Upper lobe of left lung (tissue), 6 donors: ENCODE data around the gene PLXND1. TPM values are rescaled to one million over a fixed set of nuclear protein-coding genes. Genes with fewer than 3 reads are reported as not detected.

ENCODE experiments used
- small RNA-seq, 4 donors: library from RNA; depleted of rRNA; stranded (forward); fragments of <200 nt; gene quantifications; one replicate each; pipeline ENCODE3, GENCODE V24; 2016
- total RNA-seq, 6 donors: library from RNA; depleted of rRNA in 4 of 6; stranded (reverse); fragments of >200 nt in 4 of 6; gene quantifications; one replicate each; pipeline versions ENCODE4 v1.1.0 to v1.2.1, GENCODE V29; 2016 to 2021
- donor health status: DM: no; HTN: no; CAD: no; lungs with moderate emphysema.
- donor health status: DM: no; HTN: yes; CAD: no; lungs with severe emphysema.

PLXND1 gene
- total RNA-seq, 6 donors from 2014 or later: 95.3 to 607 (median 227) TPM

Small RNA genes within 50 kb of the gene (small RNA-seq; reads per million reads assigned to genes)
- 0 to 0.13 (median 0) reads per million in 4 donors for gene RN7SL752P

Other genes with a start within 250 kb of the PLXND1 start
- 10 to 100 TPM in 1 of 6 donors, 1 to 10 TPM in 4, under 1 TPM in 1; 0.72 to 10.5 (median 5.1) TPM for gene EFCAB12, start 178.0 kb downstream of the PLXND1 start, total RNA-seq
- 10 to 100 TPM; 22.3 to 43.2 (median 34.6) TPM for gene MBD4, start 166.7 kb downstream of the PLXND1 start, total RNA-seq
- 100 to 1,000 TPM in 1 of 6 donors, 10 to 100 TPM in 5; 23.7 to 126 (median 29.1) TPM for gene IFT122, start 166.5 kb downstream of the PLXND1 start, total RNA-seq
- not detected for gene RHO, start 78.0 kb downstream of the PLXND1 start, total RNA-seq
- gene H1-8, start 63.5 kb downstream of the PLXND1 start, total RNA-seq: not detected